H9 (cell line): Measurements from ENCODE around the gene OSGIN1. TPM values are rescaled to one million over a fixed set of nuclear protein-coding genes. Genes with fewer than 3 reads are reported as not detected.

Source experiments
- DNase-seq: peaks from one replicate; pipeline ENCODE4 v3.0.0-alpha.2; 2017
- H2AFZ ChIP-seq: one replicate; pipeline ENCODE4 v1.6.1; 2013; ENCODE audit warnings: mild to moderate bottlenecking, low read length, control low read depth, moderate library complexity
- H2AK5ac ChIP-seq: 2 replicates; pipeline ENCODE4 v1.6.1; 2013; ENCODE audit warnings: low read length, control low read depth, mixed read lengths; ENCODE audit not compliant: insufficient read length
- H2BK120ac ChIP-seq: one replicate; pipeline ENCODE4 v1.6.1; 2013; ENCODE audit warnings: low read depth, mild to moderate bottlenecking, low read length, control low read depth, inconsistent platforms; ENCODE audit not compliant: poor library complexity, severe bottlenecking
- H2BK12ac ChIP-seq: 2 replicates; pipeline ENCODE4 v1.6.1; 2013; ENCODE audit warnings: low read length, control low read depth, mixed read lengths, low read depth; ENCODE audit not compliant: insufficient read length
- H2BK15ac ChIP-seq: 2 replicates; pipeline ENCODE4 v1.6.1; 2013; ENCODE audit warnings: low read depth, low read length, control low read depth
- H2BK20ac ChIP-seq: one replicate; pipeline ENCODE4 v1.6.1; 2013; ENCODE audit warnings: low read depth, mild to moderate bottlenecking, low read length, control low read depth, inconsistent platforms; ENCODE audit not compliant: poor library complexity, severe bottlenecking
- H2BK5ac ChIP-seq: 2 replicates; pipeline ENCODE4 v1.6.1; 2013; ENCODE audit warnings: low read length, control low read depth, mixed read lengths; ENCODE audit not compliant: insufficient read length
- H3K14ac ChIP-seq: 2 replicates; pipeline ENCODE4 v1.6.1; 2013; ENCODE audit warnings: low read length, control low read depth; ENCODE audit not compliant: insufficient read depth
- H3K18ac ChIP-seq: 2 replicates; pipeline ENCODE4 v1.6.1; 2013; ENCODE audit warnings: low read depth, mild to moderate bottlenecking, mixed read lengths, low read length, control low read depth; ENCODE audit not compliant: insufficient read length
- H3K23ac ChIP-seq: 2 replicates; pipeline ENCODE4 v1.6.1; 2013; ENCODE audit warnings: low read length, control low read depth, mixed read lengths, low read depth; ENCODE audit not compliant: insufficient read length
- H3K23me2 ChIP-seq: 2 replicates; pipeline ENCODE4 v1.6.1; 2013; ENCODE audit warnings: low read depth, mild to moderate bottlenecking, mixed read lengths, low read length, control low read depth; ENCODE audit not compliant: insufficient read length, poor library complexity, severe bottlenecking
- H3K27ac ChIP-seq: 2 replicates; pipeline ENCODE4 v1.5.1; 2013; ENCODE audit warnings: low read length, control low read depth, mixed read lengths, low read depth; ENCODE audit not compliant: insufficient read length
- H3K27me3 ChIP-seq: 2 replicates; pipeline ENCODE4 v1.6.1; 2013; ENCODE audit warnings: low read length, control low read depth, inconsistent platforms; ENCODE audit not compliant: insufficient read depth
- H3K4ac ChIP-seq: 2 replicates; pipeline ENCODE4 v1.6.1; 2013; ENCODE audit warnings: low read depth, mild to moderate bottlenecking, control low read depth, inconsistent platforms, low read length, moderate library complexity
- H3K4me1 ChIP-seq: 2 replicates; pipeline ENCODE4 v1.6.1; 2013; ENCODE audit warnings: low read length, control low read depth, inconsistent platforms; ENCODE audit not compliant: insufficient read depth
- H3K4me2 ChIP-seq: 2 replicates; pipeline ENCODE4 v1.6.1; 2013; ENCODE audit warnings: low read length, control low read depth, mixed read lengths; ENCODE audit not compliant: insufficient read length, insufficient read depth
- H3K56ac ChIP-seq: 2 replicates; pipeline ENCODE4 v1.6.1; 2013; ENCODE audit warnings: low read depth, mild to moderate bottlenecking, mixed read lengths, low read length, control low read depth; ENCODE audit not compliant: insufficient read length
- H3K79me1 ChIP-seq: 2 replicates; pipeline ENCODE4 v1.6.1; 2013; ENCODE audit warnings: low read depth, mild to moderate bottlenecking, moderate library complexity, low read length, control low read depth, inconsistent platforms; ENCODE audit not compliant: insufficient read depth, poor library complexity, severe bottlenecking
- H3K79me2 ChIP-seq: 2 replicates; pipeline ENCODE4 v1.6.1; 2013; ENCODE audit warnings: low read length, control low read depth, inconsistent platforms; ENCODE audit not compliant: insufficient read depth
- H3K9ac ChIP-seq: 2 replicates; pipeline ENCODE4 v1.6.1; 2013; ENCODE audit warnings: low read length, control low read depth, mixed read lengths; ENCODE audit not compliant: insufficient read length; ENCODE audit errors: extremely low read depth
- H3K9me3 ChIP-seq: one replicate; pipeline ENCODE4 v1.6.1; 2013; ENCODE audit warnings: low read depth, low read length, inconsistent platforms; ENCODE audit not compliant: control insufficient read depth
- H3T11ph ChIP-seq: one replicate; pipeline ENCODE4 v1.6.1; 2013; ENCODE audit warnings: mild to moderate bottlenecking, low read length, control low read depth, inconsistent platforms
- H4K20me1 ChIP-seq: one replicate; pipeline ENCODE4 v1.6.1; 2013; ENCODE audit not compliant: control insufficient read depth, insufficient read length, insufficient read depth
- H4K5ac ChIP-seq: 2 replicates; pipeline ENCODE4 v1.6.1; 2013; ENCODE audit warnings: low read depth, mild to moderate bottlenecking, mixed read lengths, low read length, control low read depth; ENCODE audit not compliant: insufficient read length
- H4K8ac ChIP-seq: replicated peaks from 2 replicates; pipeline ENCODE4 v1.6.1; 2013; ENCODE audit warnings: low read length, control low read depth, mixed read lengths, low read depth; ENCODE audit not compliant: insufficient read length
- H4K91ac ChIP-seq: 2 replicates; pipeline ENCODE4 v1.6.1; 2013; ENCODE audit warnings: low read depth, mild to moderate bottlenecking, moderate library complexity, mixed read lengths, low read length, control low read depth; ENCODE audit not compliant: insufficient read length
- H3K27ac Mint-ChIP-seq, 3 experiments: 2 replicates in 2 of 3; 3 replicates in 1 of 3; pipeline ENCODE4 v1.8.0; 2020 to 2021; ENCODE audit warnings: mixed read lengths in 3 of 3, mild to moderate bottlenecking in 1 of 3, moderate library complexity in 1 of 3
- H3K27me3 Mint-ChIP-seq: 2 replicates; pipeline ENCODE4 v1.8.0; 2021; ENCODE audit warnings: low read depth, mild to moderate bottlenecking, moderate library complexity, mixed read lengths
- H3K36me3 Mint-ChIP-seq, 3 experiments: 2 replicates in 2 of 3; 3 replicates in 1 of 3; pipeline ENCODE4 v1.8.0; 2020 to 2021; ENCODE audit warnings: low read depth in 3 of 3, mixed read lengths in 3 of 3; ENCODE audit not compliant: insufficient read depth in 1 of 3
- H3K4me1 Mint-ChIP-seq, 2 experiments: 2 replicates each; pipeline ENCODE4 v1.8.0; 2020; ENCODE audit warnings: mixed read lengths in 2 of 2
- H3K4me3 Mint-ChIP-seq, 2 experiments: 2 replicates in 1 of 2; 3 replicates in 1 of 2; pipeline ENCODE4 v1.8.0; 2020 to 2021; ENCODE audit warnings: mild to moderate bottlenecking in 2 of 2, mixed read lengths in 2 of 2, moderate library complexity in 1 of 2
- H3K9me3 Mint-ChIP-seq, 2 experiments: 2 replicates in 1 of 2; 3 replicates in 1 of 2; pipeline ENCODE4 v1.8.0; 2020; ENCODE audit warnings: mild to moderate bottlenecking in 2 of 2, mixed read lengths in 2 of 2, moderate library complexity in 1 of 2
- CTCF ChIP-seq: fragments of 200-600 bp; sonication (generic); conservative IDR thresholded peaks from 3 replicates; pipeline ENCODE4 v1.8.0; 2021; ENCODE audit warnings: antibody characterized with exemption, mild to moderate bottlenecking
- WGBS: extraction: QIAGEN DNeasy Blood & Tissue Kit; methylation state at CpG from one replicate; pipeline ENCODE4 v1.1.7; 2013; ENCODE audit warnings: missing lambda C conversion rate, low lambda C conversion rate, mixed read lengths; ENCODE audit not compliant: insufficient read length; ENCODE audit errors: extremely low coverage; 5-methylcytosine and 5-hydroxymethylcytosine counted together
- total RNA-seq: library from RNA; stranded (reverse); gene quantifications from 2 replicates; pipeline ENCODE4 v1.2.1, GENCODE V29; 2021

OSGIN1 gene
- total RNA-seq, 1 experiment from 2014 or later: 0.63 TPM

GRCh38 chr16:83907111-83907510 lies 45.9 kb upstream of the OSGIN1 start:
- no peak for TF ChIP-seq CTCF
- H3K9me3 Mint-ChIP-seq: no peaks in the 10 kb centered on the region
- no peak overlapping the region for H3K4me3 Mint-ChIP-seq
- H2BK5ac ChIP-seq: no peak overlapping the region
- H3T11ph ChIP-seq: no peak overlapping the region
- no peak overlapping the region for H4K8ac ChIP-seq
- H2BK20ac ChIP-seq: no peak overlapping the region
- H3K79me1 ChIP-seq: peaks cover 2% of the 10 kb centered on the region
- no CpG with 5 or more reads among the region's 8 CpGs for WGBS
- no peak overlapping the region for H3K27ac ChIP-seq
- H3K27me3 ChIP-seq: no peaks in the 10 kb centered on the region
- H3K27me3 Mint-ChIP-seq: peaks cover 2% of the 10 kb centered on the region
- no peaks in the 10 kb centered on the region for H3K23me2 ChIP-seq
- no peak overlapping the region for H2AFZ ChIP-seq
- H2AK5ac ChIP-seq: no peak overlapping the region
- no peak overlapping the region for H3K9ac ChIP-seq
- H3K18ac ChIP-seq: no peak overlapping the region
- peaks cover 20 to 32% of the 10 kb centered on the region in 2 experiments for H3K4me1 Mint-ChIP-seq
- H3K4me2 ChIP-seq: no peak overlapping the region
- H3K56ac ChIP-seq: no peak overlapping the region
- no peaks in the 10 kb centered on the region for H3K9me3 ChIP-seq
- H2BK12ac ChIP-seq: no peak overlapping the region
- no peak overlapping the region for H4K5ac ChIP-seq
- no peaks in the 10 kb centered on the region for H3K4me1 ChIP-seq
- no peaks in the 10 kb centered on the region for H4K20me1 ChIP-seq
- peaks cover 19 to 41% (median 33%) of the 10 kb centered on the region in 3 experiments; a peak in 6 of 7 replicates for H3K36me3 Mint-ChIP-seq
- H3K14ac ChIP-seq: no peak overlapping the region
- no peak overlapping the region for H2BK120ac ChIP-seq
- no peak overlapping the region for H4K91ac ChIP-seq
- no peak overlapping the region for H3K27ac Mint-ChIP-seq
- H2BK15ac ChIP-seq: no peak overlapping the region
- H3K79me2 ChIP-seq: 0 out of 2 replicates have a peak, but pooled peaks cover 1% of the 10 kb centered on the region
- no peak overlapping the region for H3K23ac ChIP-seq
- H3K4ac ChIP-seq: no peak overlapping the region
- DNase-seq: no peak
